ENCODE results near the gene ACLY.

Gene ACLY

DNA sequence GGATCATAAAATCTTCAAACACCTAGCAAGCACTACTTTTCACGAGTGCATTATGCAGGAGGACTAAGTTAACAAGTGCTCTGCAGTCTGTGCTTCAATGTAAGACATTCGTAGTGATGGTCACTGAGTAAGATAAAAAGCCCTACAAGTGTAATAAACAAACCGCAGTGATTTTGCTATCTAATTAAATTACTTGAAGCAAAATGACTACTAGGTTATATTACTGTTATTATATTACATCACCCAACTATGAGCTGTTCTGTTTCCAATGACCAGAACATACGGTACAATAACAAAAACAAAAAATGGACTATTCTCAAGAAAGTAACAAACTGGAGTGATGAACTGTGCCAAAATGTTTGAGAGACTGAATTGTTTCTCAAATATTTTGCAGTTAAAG, 70.0 kb downstream of the ACLY start (continued):
- TF ChIP-seq ZNF514 (tag by site-specific recombination; IDR thresholded peaks at IDR 0.05) (no peak), ZFP3 (tag by site-specific recombination; IDR thresholded peaks at IDR 0.05; ENCODE audit: low read depth) (no peak), GLI2 (tag by site-specific recombination; IDR thresholded peaks at IDR 0.05; ENCODE audit: borderline replicate concordance, low read depth) (no peak), ZNF670 (tag by site-specific recombination; IDR thresholded peaks at IDR 0.05; ENCODE audit: low read depth) (no peak), ZNF558 (tag by site-specific recombination; IDR thresholded peaks at IDR 0.05) (no peak), FEZF1 (tag by site-specific recombination; IDR thresholded peaks at IDR 0.05) (peak; percentile 68), PRDM1 (tag by site-specific recombination; IDR thresholded peaks at IDR 0.05) (no peak), ZFP37 (tag by site-specific recombination; IDR thresholded peaks at IDR 0.05) (no peak), ZNF596 (tag by site-specific recombination; IDR thresholded peaks at IDR 0.05) (no peak), ZNF610 (tag by site-specific recombination; IDR thresholded peaks at IDR 0.05; ENCODE audit: borderline replicate concordance) (no peak), ZNF266 (tag by site-specific recombination; IDR thresholded peaks at IDR 0.05; ENCODE audit: low read depth) (no peak), ZNF174 (tag by site-specific recombination; IDR thresholded peaks at IDR 0.05) (no peak), ZNF660 (tag by site-specific recombination; IDR thresholded peaks at IDR 0.05) (no peak), ZNF140 (tag by site-specific recombination; IDR thresholded peaks at IDR 0.05) (no peak), ZNF423 (tag by site-specific recombination; IDR thresholded peaks at IDR 0.05) (no peak), ZEB2 (tag by site-specific recombination; IDR thresholded peaks at IDR 0.05) (0 out of 2 replicates have a peak, but pooled peaks have one; percentile 35), OSR2 (tag by site-specific recombination; IDR thresholded peaks at IDR 0.05) (peak; percentile 51; the same call in 1 of the 2 replicates), KLF8 (tag by site-specific recombination; IDR thresholded peaks at IDR 0.05) (peak; percentile 44; the same call in 1 of the 2 replicates), ZNF629 (tag by site-specific recombination; IDR thresholded peaks at IDR 0.05) (peak; percentile 69), ZNF404 (tag by site-specific recombination; IDR thresholded peaks at IDR 0.05) (no peak), ZSCAN16 (tag by site-specific recombination; IDR thresholded peaks at IDR 0.05) (peak; percentile 75; the same call in 1 of the 2 replicates), ZNF184 (tag by site-specific recombination; IDR thresholded peaks at IDR 0.05) (peak; percentile 25; the same call in 1 of the 2 replicates), GFI1B (tag by site-specific recombination; IDR thresholded peaks at IDR 0.05) (peak; percentile 80), ZSCAN30 (tag by site-specific recombination; IDR thresholded peaks at IDR 0.05) (peak; percentile 93)
- TF ChIP-seq, protein P1, sequence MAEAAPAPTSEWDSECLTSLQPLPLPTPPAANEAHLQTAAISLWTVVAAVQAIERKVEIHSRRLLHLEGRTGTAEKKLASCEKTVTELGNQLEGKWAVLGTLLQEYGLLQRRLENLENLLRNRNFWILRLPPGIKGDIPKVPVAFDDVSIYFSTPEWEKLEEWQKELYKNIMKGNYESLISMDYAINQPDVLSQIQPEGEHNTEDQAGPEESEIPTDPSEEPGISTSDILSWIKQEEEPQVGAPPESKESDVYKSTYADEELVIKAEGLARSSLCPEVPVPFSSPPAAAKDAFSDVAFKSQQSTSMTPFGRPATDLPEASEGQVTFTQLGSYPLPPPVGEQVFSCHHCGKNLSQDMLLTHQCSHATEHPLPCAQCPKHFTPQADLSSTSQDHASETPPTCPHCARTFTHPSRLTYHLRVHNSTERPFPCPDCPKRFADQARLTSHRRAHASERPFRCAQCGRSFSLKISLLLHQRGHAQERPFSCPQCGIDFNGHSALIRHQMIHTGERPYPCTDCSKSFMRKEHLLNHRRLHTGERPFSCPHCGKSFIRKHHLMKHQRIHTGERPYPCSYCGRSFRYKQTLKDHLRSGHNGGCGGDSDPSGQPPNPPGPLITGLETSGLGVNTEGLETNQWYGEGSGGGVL (tag by site-specific recombination; IDR thresholded peaks at IDR 0.05), result no peak
- TF ChIP-seq, protein P2, sequence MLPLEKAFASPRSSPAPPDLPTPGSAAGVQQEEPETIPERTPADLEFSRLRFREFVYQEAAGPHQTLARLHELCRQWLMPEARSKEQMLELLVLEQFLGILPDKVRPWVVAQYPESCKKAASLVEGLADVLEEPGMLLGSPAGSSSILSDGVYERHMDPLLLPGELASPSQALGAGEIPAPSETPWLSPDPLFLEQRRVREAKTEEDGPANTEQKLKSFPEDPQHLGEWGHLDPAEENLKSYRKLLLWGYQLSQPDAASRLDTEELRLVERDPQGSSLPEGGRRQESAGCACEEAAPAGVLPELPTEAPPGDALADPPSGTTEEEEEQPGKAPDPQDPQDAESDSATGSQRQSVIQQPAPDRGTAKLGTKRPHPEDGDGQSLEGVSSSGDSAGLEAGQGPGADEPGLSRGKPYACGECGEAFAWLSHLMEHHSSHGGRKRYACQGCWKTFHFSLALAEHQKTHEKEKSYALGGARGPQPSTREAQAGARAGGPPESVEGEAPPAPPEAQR (tag by site-specific recombination; IDR thresholded peaks at IDR 0.05), result no peak
- TF ChIP-seq, protein P3, sequence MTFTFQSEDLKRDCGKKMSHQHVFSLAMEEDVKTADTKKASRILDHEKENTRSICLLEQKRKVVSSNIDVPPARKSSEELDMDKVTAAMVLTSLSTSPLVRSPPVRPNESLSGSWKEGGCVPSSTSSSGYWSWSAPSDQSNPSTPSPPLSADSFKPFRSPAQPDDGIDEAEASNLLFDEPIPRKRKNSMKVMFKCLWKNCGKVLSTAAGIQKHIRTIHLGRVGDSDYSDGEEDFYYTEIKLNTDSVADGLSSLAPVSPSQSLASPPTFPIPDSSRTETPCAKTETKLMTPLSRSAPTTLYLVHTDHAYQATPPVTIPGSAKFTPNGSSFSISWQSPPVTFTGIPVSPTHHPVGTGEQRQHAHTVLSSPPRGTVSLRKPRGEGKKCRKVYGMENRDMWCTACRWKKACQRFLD (tag by site-specific recombination; IDR thresholded peaks at IDR 0.05), result no peak
- TF ChIP-seq, protein P4, sequence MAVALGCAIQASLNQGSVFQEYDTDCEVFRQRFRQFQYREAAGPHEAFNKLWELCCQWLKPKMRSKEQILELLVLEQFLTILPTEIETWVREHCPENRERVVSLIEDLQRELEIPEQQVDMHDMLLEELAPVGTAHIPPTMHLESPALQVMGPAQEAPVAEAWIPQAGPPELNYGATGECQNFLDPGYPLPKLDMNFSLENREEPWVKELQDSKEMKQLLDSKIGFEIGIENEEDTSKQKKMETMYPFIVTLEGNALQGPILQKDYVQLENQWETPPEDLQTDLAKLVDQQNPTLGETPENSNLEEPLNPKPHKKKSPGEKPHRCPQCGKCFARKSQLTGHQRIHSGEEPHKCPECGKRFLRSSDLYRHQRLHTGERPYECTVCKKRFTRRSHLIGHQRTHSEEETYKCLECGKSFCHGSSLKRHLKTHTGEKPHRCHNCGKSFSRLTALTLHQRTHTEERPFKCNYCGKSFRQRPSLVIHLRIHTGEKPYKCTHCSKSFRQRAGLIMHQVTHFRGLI (tag by site-specific recombination; IDR thresholded peaks at IDR 0.05), result peak; percentile 87
- TF ChIP-seq, protein P5, sequence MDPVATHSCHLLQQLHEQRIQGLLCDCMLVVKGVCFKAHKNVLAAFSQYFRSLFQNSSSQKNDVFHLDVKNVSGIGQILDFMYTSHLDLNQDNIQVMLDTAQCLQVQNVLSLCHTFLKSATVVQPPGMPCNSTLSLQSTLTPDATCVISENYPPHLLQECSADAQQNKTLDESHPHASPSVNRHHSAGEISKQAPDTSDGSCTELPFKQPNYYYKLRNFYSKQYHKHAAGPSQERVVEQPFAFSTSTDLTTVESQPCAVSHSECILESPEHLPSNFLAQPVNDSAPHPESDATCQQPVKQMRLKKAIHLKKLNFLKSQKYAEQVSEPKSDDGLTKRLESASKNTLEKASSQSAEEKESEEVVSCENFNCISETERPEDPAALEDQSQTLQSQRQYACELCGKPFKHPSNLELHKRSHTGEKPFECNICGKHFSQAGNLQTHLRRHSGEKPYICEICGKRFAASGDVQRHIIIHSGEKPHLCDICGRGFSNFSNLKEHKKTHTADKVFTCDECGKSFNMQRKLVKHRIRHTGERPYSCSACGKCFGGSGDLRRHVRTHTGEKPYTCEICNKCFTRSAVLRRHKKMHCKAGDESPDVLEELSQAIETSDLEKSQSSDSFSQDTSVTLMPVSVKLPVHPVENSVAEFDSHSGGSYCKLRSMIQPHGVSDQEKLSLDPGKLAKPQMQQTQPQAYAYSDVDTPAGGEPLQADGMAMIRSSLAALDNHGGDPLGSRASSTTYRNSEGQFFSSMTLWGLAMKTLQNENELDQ (tag by site-specific recombination; IDR thresholded peaks at IDR 0.05; ENCODE audit: low read depth), result no peak
- TF ChIP-seq, protein P6, sequence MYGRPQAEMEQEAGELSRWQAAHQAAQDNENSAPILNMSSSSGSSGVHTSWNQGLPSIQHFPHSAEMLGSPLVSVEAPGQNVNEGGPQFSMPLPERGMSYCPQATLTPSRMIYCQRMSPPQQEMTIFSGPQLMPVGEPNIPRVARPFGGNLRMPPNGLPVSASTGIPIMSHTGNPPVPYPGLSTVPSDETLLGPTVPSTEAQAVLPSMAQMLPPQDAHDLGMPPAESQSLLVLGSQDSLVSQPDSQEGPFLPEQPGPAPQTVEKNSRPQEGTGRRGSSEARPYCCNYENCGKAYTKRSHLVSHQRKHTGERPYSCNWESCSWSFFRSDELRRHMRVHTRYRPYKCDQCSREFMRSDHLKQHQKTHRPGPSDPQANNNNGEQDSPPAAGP (tag by site-specific recombination; IDR thresholded peaks at IDR 0.05), result no peak
- TF ChIP-seq, protein P7, sequence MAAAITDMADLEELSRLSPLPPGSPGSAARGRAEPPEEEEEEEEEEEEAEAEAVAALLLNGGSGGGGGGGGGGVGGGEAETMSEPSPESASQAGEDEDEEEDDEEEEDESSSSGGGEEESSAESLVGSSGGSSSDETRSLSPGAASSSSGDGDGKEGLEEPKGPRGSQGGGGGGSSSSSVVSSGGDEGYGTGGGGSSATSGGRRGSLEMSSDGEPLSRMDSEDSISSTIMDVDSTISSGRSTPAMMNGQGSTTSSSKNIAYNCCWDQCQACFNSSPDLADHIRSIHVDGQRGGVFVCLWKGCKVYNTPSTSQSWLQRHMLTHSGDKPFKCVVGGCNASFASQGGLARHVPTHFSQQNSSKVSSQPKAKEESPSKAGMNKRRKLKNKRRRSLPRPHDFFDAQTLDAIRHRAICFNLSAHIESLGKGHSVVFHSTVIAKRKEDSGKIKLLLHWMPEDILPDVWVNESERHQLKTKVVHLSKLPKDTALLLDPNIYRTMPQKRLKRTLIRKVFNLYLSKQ (tag by site-specific recombination; IDR thresholded peaks at IDR 0.05; ENCODE audit: borderline replicate concordance), result no peak

Measured in HEK293 (cell line).